ENCODE data around the gene ESR2.

ESR2 gene

DNA sequence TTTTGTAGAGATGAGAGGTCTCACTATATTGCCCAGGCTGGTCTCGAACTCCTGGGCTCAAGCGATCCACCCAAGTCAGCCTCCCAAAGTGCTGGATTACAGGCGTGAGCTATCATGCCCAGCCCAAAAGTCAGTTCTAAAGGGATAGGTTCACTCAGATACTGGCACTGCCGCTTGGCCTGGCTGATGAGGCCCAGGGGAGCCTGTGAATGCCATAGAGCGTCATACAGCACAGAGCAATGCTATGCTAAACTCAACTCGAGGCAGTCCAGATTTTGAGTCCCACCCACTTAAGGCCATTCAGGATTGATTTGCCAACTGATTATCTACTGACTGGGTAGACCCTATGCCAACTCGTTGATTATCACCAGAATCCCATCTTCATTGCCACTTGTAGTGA lies 179.4 kb downstream of the ESR2 start:
- H3K36me3 Mint-ChIP-seq (ENCODE audit: low read depth) = peaks cover 10% of the 10 kb centered on the region
- no peaks in the 10 kb centered on the region for H3K4me1 Mint-ChIP-seq
- TF ChIP-seq, protein P1, sequence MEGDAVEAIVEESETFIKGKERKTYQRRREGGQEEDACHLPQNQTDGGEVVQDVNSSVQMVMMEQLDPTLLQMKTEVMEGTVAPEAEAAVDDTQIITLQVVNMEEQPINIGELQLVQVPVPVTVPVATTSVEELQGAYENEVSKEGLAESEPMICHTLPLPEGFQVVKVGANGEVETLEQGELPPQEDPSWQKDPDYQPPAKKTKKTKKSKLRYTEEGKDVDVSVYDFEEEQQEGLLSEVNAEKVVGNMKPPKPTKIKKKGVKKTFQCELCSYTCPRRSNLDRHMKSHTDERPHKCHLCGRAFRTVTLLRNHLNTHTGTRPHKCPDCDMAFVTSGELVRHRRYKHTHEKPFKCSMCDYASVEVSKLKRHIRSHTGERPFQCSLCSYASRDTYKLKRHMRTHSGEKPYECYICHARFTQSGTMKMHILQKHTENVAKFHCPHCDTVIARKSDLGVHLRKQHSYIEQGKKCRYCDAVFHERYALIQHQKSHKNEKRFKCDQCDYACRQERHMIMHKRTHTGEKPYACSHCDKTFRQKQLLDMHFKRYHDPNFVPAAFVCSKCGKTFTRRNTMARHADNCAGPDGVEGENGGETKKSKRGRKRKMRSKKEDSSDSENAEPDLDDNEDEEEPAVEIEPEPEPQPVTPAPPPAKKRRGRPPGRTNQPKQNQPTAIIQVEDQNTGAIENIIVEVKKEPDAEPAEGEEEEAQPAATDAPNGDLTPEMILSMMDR (IDR thresholded peaks at IDR 0.05) = no peak
- no peak overlapping the region for H3K4me3 Mint-ChIP-seq
- DNase-seq = no peak
- no peaks in the 10 kb centered on the region for H3K9me3 Mint-ChIP-seq
- H3K27me3 Mint-ChIP-seq (ENCODE audit: low read depth, poor library complexity) = peaks cover 3% of the 10 kb centered on the region
- H3K27ac Mint-ChIP-seq = no peak overlapping the region

DNA sequence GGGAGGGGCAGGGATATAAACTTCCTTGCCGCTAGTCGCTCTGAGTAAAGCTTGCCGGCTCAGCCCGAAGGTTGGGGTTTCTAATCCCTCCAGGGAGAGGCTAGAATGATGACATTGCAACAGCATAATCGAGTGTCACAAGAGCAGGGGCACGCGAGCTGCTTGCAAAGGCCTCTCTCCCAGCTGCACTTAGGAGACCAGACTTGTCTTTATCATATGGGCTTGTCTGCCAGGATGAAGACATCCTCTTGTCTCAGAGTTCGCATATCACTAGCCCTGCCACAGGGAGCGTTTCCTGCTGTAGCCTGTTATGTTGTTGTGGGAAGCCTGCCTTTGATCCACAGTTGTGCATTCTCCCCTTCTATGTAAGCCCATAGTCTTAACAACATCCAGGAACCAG lies 180.0 kb downstream of the ESR2 start:
- DNase-seq = no peak
- no peaks in the 10 kb centered on the region for H3K4me1 Mint-ChIP-seq
- peak overlapping the region; percentile 68 for H3K27ac Mint-ChIP-seq
- peaks cover 7% of the 10 kb centered on the region for H3K36me3 Mint-ChIP-seq (ENCODE audit: low read depth)
- H3K4me3 Mint-ChIP-seq = no peak overlapping the region
- TF ChIP-seq, protein P1 (IDR thresholded peaks at IDR 0.05) = no peak
- peaks cover 3% of the 10 kb centered on the region for H3K27me3 Mint-ChIP-seq (ENCODE audit: low read depth, poor library complexity)
- no peaks in the 10 kb centered on the region for H3K9me3 Mint-ChIP-seq

DNA sequence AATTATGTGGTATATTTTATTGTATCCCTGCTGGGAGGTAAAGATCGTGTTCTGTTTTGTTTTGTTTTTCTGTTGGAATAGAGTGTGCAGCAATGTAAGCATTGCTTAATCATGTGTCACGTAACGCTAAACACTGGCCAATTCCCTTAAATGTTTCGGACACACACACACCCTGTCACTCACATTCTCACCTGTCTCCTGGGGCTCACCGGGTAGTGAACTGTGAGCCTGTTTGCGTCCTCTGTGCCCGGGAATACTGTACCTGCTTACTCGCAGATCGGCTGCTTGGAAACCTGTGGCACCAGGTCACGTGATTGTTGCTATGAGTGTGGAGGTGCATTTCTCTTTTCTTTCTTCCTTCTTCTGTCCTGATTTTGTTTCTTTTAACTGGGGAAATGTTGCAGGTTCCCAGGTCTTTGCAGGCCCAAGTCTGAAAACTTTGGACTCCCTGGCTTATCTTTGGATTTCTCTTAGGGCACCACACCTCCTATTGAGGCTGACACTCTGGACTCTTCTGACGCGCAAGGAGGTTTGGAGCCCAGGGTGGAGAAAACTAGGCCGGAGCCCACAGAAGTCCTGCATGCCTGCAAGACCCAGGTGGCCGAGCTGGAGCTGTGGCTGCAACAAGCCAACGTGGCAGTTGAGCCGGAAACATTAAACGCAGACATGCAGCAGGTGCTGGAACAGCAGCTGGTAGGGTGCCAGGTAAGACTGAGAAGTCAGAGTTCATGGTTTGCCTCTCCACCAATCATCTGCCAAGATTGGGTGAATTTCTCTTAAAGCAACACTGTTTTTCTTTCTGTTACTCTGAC lies 181.1 kb downstream of the ESR2 start:
- Mint-ChIP-seq H3K27me3 (ENCODE audit: low read depth, poor library complexity) (peaks cover 3% of the 10 kb centered on the region), H3K9me3 (no peaks in the 10 kb centered on the region), H3K4me3 (no peak overlapping the region), H3K4me1 (no peaks in the 10 kb centered on the region), H3K36me3 (ENCODE audit: low read depth) (peaks cover 11% of the 10 kb centered on the region), H3K27ac (peak overlapping the region; percentile 89)
- DNase-seq = no peak
- TF ChIP-seq, protein P1 (IDR thresholded peaks at IDR 0.05) = no peak

DNA sequence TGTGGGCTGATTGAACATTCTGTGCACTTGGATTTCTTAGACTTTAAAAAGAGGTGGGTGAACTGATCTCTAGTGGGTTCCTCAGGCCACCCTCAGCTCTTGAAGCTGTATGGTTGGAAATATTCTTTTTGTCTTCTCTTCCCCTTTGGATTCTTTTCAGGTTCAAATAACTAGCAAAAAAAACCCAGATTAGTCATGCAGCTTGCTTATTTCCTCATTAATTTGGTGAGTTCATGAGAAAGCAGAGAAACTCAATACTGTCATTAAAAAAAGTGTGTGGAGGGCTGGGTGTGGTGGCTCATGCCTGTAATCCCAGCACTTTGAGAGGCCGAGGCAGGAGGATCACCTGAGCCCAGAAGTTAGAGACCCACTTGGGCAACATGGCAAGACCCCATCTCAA lies 183.4 kb downstream of the ESR2 start:
- Mint-ChIP-seq H3K36me3 (ENCODE audit: low read depth) (peaks cover 22% of the 10 kb centered on the region), H3K4me3 (no peak overlapping the region), H3K27ac (no peak overlapping the region), H3K4me1 (no peaks in the 10 kb centered on the region), H3K9me3 (no peaks in the 10 kb centered on the region), H3K27me3 (ENCODE audit: low read depth, poor library complexity) (peaks cover 3% of the 10 kb centered on the region)
- no peak for DNase-seq
- TF ChIP-seq, protein P1 (IDR thresholded peaks at IDR 0.05) = no peak

DNA sequence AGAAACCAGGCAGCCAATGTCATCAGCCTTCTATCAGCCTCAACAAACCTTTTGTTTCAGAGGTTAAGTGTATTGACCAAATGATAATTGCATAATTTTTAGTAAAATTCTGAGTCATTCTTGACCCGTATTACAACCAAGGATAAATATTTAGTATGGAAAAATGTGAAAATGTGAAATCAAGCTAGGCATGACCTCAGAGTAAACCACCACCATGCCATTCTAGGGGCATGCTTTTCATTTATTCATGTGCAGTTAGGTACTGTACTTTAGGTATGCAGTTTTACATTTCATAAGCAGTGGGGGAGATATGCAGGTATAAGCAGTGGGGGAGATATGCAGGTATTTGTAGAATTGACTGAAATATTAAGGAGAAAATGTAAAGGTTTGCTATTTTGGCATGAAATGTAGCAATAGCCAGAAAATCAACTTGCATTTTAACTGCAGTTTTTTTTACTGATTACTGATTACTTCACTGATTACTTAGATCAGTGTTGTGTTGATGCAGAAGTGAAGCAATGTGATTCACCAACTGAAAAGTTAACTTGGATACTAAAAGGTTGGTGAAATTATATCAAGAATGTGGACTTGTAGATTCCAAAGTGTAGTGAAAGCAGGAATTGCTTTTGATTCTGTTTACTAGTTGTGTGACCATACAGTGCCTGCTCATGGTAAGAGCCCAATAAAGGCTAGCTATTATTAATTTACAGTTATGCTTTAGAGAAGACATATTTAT lies 184.2 kb downstream of the ESR2 start:
- no peaks in the 10 kb centered on the region for H3K9me3 Mint-ChIP-seq
- peaks cover 22% of the 10 kb centered on the region for H3K36me3 Mint-ChIP-seq (ENCODE audit: low read depth)
- DNase-seq = no peak
- no peak overlapping the region for H3K4me3 Mint-ChIP-seq
- H3K4me1 Mint-ChIP-seq = no peaks in the 10 kb centered on the region
- TF ChIP-seq, protein P1 (IDR thresholded peaks at IDR 0.05) = no peak
- H3K27ac Mint-ChIP-seq = no peak overlapping the region
- no peaks in the 10 kb centered on the region for H3K27me3 Mint-ChIP-seq (ENCODE audit: low read depth, poor library complexity)

All from nephron progenitor cell (in vitro differentiated cells).